Measurements from ENCODE around the gene ACAP3. TPM values are rescaled to one million over a fixed set of nuclear protein-coding genes. Genes with fewer than 3 reads are reported as not detected.
A peak's percentile ranks its signal among the peaks of the same experiment; 100 is the strongest.
"Not testable (repeated sequence)": the region's sequence is repeated elsewhere in the genome, so short reads cannot be mapped to it uniquely, and the experiment has no call there.

Gene ACAP3
- total RNA-seq, 1 experiment from 2014 or later = 10.3 TPM

- DNase-seq (ENCODE audit: low read depth) = no peak
These were observed 40.0 kb downstream of the ACAP3 start for GRCh38 chr1:1267488-1268283.

- DNase-seq (ENCODE audit: low read depth) = peak; percentile 98
These were observed 42.9 kb downstream of the ACAP3 start for GRCh38 chr1:1264868-1265272.

- DNase-seq (ENCODE audit: low read depth) = no peak
These were observed 43.7 kb downstream of the ACAP3 start for GRCh38 chr1:1264026-1264425.

- DNase-seq (ENCODE audit: low read depth) = no peak
These were observed 45.0 kb downstream of the ACAP3 start for GRCh38 chr1:1262758-1263157.

GRCh38 chr1:1262071-1262470, 45.7 kb downstream of the ACAP3 start:
- DNase-seq (ENCODE audit: low read depth) = no peak

GRCh38 chr1:1260843-1261560, 46.7 kb downstream of the ACAP3 start:
- no peak for DNase-seq (ENCODE audit: low read depth)

- DNase-seq (ENCODE audit: low read depth) = no peak
These were observed 47.7 kb downstream of the ACAP3 start for GRCh38 chr1:1259951-1260600.

GRCh38 chr1:1259540-1259939, 48.2 kb downstream of the ACAP3 start:
- DNase-seq (ENCODE audit: low read depth) = no peak

- no peak for DNase-seq (ENCODE audit: low read depth)
These were observed 48.6 kb downstream of the ACAP3 start for GRCh38 chr1:1259119-1259488.

GRCh38 chr1:1256956-1257871, 50.5 kb downstream of the ACAP3 start:
- no peak for DNase-seq (ENCODE audit: low read depth)

GRCh38 chr1:1255611-1256010, 52.1 kb downstream of the ACAP3 start:
- DNase-seq (ENCODE audit: low read depth) = no peak

GRCh38 chr1:1255078-1255477, 52.7 kb downstream of the ACAP3 start:
- DNase-seq (ENCODE audit: low read depth) = no peak

- no peak for DNase-seq (ENCODE audit: low read depth)
These were observed 53.1 kb downstream of the ACAP3 start for GRCh38 chr1:1254667-1254998.

GRCh38 chr1:1253972-1254666, 53.6 kb downstream of the ACAP3 start:
- no peak for DNase-seq (ENCODE audit: low read depth)

- DNase-seq (ENCODE audit: low read depth) = no peak
These were observed 54.4 kb downstream of the ACAP3 start for GRCh38 chr1:1253314-1253713.

GRCh38 chr1:1250786-1251284, 56.9 kb downstream of the ACAP3 start:
- DNase-seq (ENCODE audit: low read depth) = no peak

GRCh38 chr1:1248009-1248913, 59.5 kb downstream of the ACAP3 start:
- DNase-seq (ENCODE audit: low read depth) = not testable (repeated sequence)

- DNase-seq (ENCODE audit: low read depth) = no peak
These were observed 60.3 kb downstream of the ACAP3 start for GRCh38 chr1:1247341-1247913.

- no peak for DNase-seq (ENCODE audit: low read depth)
These were observed 61.0 kb downstream of the ACAP3 start, which contains the start of gene C1QTNF12 for GRCh38 chr1:1246577-1247340. C1QTNF12 (minus strand) TSS chr1:1246722; CDS start chr1:1246690, 32 bp downstream.

Measured in RPMI7951 (cell line).